ENCODE data around the gene NPEPL1.
A peak's percentile ranks its signal among the peaks of the same experiment; 100 is the strongest.

The NPEPL1 gene

DNA sequence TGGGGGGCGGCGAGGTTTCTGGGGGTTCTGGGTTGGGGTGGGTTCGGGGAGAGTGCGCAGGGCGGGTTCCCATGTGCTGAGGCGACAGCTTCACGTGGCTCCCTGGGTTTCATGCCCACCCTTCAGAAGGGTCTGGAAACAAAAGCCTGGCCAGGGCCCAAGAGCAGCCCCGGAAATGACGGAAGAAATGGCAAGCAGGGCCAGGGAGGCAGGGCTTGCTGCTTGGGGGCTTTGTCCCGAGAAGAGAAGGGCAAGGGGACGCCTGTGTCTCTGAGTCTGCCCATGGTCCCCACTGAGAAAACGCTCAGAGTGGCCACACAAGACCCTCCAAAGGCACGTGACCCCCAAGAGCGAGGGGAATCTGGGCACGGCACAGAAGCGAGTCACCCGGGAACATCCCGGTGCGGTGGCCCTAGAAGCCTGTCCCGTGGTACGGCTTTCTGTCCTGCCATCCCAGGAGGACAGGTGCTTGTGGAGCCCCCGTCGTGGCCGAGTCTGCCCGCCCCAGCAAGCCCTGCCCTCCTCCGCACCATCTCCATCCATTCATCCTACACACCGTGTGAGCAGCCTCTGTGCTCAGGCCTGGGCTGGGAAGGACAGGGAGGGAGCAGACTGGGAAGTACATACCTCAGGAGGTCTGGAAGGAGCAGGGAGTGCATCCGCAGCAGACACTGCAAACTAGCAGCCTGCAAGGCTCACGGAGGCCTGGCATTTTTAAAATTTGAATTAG, 9.0 kb downstream of the NPEPL1 start:
- DNase-seq = no peak

GRCh38 chr20:58702161-58702510, 9.5 kb downstream of the NPEPL1 start:
- peak in 1 of 2 experiments; percentile 7 for DNase-seq

DNA sequence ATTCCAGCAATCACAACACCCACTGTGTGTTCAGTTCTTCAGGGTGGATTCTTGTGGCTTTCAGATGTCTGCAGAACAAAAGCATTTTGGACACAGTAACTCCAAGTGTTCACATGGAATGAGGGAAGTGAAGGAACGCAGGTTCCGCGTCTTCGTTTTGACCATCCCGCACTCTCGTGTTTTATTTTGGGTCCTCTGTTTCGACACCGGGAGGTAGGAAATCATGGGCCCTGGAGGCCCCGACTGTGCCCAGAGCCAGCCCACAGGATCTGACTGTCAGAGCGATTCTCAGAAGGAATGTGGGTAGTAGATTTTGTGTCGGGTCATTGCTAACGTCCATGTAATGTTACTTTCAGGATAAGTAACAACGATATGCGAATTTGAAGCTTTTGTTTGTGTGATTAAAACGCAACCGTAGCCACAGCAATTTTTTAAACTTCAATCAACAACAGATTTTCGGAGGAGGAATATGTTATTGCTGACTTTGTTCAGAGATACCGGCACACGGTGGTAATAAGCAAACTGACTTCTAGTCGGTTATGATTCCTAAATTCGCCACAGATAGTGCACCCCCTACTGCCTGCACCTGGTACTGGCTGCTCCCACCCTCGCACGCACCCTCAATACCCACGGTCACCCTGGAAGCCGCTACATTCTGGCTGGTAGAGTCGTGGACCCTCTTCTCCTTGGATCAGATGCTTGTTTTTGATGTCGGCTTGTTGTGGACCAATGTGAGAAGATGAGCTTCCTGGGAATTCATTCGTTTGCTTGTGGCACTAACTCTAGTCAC, 10.5 kb downstream of the NPEPL1 start:
- DNase-seq = peak in 1 of 2 experiments; percentile 35

GRCh38 chr20:58703765-58704371, 11.3 kb downstream of the NPEPL1 start:
- DNase-seq = no peak

DNA sequence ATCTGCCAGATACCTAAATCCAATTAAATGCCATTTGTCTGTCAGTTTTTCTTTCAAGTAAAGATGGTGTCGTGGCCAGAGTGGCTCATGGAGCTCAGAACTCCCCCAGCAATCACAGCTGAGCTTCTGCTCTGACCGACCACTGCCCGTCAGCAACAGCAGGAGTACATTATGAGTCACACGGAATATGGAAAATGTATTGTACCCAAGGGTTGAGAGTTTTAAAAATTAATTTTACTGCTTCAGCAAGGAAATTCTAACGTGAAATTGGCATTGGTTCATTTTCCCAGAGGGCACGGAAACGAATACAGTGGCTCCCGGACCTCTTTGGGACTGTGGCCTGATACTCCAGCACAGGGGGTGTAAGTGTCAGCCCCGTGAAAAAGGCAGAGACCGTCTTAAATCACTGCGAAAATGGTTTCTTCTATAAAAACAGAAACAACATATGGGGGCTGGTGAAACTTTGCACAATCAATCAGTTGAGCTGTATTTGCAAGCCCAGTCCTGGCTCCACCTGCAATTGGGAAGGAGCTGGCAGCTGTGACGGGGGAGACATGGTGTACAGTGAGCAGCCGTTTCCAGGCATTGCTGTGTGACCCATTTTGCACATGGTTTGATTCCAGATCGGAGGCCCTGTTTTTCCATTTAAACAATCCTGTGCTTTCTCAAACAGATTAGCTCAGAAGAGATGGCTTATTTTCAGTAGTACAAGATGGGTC, 12.8 kb downstream of the NPEPL1 start:
- DNase-seq = peak in 1 of 2 experiments; percentile 10

- DNase-seq = peak; percentile 7 to 11
Observed at GRCh38 chr20:58706150-58706892, 13.7 kb downstream of the NPEPL1 start.

- peak in 1 of 2 experiments; percentile 12 for DNase-seq
Observed at GRCh38 chr20:58706975-58707681, 14.5 kb downstream of the NPEPL1 start.

DNA sequence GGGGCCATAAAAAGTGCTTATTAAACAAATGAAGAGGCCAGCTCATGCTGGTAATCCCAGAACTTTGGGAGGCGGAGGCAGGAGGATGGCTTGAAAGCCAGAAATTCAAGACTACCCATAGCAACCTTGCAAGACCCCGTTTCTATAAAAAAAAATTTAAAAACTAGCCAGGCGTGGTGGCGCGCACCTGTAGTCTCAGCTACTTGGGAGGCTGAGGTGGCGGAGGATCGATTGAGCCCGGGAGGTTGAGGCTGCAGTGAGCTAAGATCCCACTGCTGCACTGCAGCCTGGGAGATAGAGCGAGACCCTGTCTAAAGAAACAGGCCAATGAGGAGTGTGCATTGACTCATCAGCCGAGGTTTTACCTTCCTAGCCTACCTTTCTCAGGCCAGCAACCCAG, 15.2 kb downstream of the NPEPL1 start:
- DNase-seq = peak in 1 of 2 experiments; percentile 5

GRCh38 chr20:58708246-58708931, 15.8 kb downstream of the NPEPL1 start:
- DNase-seq = peak; percentile 6 to 10

- DNase-seq = peak; percentile 10 to 12
Observed at GRCh38 chr20:58709013-58709702, 16.6 kb downstream of the NPEPL1 start.

- peak in 1 of 2 experiments; percentile 13 for DNase-seq
Observed at GRCh38 chr20:58709703-58710039, 17.1 kb downstream of the NPEPL1 start.

- DNase-seq = peak; percentile 7 to 11
Observed at GRCh38 chr20:58710481-58711265, 18.1 kb downstream of the NPEPL1 start.

DNA sequence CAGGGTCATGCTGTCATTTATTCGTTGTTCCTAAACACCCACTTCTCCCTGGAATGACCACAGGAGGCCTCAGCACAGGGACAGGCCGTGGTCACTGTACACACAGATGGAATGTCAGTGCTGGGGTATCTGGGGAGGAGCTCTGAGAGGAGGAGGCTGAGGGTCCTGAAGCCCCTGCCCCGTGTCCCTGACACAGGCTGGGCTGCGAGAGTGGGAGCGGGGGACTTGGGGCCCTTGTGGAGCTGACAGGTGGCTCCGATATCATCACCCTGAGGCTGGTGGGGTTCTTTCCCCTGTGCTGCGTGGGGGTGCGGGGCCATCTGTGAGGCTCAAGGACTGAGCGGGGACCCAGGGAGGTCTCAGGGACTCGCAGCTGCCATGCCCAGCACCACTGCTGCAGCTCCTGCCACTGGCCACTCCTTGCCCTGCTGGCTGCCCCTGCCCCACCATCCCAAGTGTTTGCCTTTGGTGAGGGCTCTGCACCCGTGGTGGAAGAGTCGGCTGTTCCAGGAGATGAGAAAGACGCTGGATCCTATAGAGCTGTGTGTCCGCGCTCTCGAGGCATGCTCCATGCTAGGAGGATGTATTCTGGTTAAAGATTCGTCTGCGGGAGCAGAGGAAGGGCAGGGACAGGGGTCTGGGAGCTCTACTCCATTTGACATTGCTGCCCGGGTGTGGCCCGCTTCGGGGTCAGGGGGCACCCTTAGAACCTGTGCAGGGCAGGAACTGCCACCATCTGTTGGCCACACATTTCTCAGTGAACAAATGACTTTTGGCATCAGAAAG, 18.9 kb downstream of the NPEPL1 start:
- peak; percentile 9 to 13 for DNase-seq

DNA sequence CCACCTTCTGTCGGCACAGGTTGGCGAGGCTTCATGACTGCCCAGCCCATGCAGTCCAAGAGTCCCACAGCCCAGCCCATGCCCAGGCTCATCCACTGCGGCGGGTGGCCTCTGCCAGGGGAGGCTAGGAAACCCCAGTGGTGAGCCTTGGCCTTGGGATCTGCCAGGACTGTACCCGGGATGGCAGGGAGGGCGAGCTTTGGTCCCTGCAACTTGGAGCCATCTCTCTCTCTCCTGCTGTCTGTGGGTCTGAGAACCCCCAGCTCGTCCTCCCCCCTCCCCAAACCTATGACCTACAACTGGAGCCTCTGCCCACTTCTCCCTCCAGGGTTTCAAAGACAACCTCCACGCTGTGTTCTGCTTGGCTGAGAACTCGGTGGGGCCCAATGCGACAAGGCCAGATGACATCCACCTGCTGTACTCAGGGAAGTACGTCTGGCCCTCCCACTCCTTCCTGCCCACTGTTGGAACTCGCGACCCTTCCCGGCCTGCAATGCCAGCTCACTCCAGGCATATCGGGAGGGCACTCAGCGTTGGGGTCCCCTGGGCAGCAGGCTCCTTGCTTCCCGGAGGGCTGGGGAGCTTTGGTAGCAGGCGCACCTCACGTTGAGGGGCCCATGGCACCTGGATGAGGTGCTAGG, 19.7 kb downstream of the NPEPL1 start:
- peak; percentile 10 to 15 for DNase-seq

DNA sequence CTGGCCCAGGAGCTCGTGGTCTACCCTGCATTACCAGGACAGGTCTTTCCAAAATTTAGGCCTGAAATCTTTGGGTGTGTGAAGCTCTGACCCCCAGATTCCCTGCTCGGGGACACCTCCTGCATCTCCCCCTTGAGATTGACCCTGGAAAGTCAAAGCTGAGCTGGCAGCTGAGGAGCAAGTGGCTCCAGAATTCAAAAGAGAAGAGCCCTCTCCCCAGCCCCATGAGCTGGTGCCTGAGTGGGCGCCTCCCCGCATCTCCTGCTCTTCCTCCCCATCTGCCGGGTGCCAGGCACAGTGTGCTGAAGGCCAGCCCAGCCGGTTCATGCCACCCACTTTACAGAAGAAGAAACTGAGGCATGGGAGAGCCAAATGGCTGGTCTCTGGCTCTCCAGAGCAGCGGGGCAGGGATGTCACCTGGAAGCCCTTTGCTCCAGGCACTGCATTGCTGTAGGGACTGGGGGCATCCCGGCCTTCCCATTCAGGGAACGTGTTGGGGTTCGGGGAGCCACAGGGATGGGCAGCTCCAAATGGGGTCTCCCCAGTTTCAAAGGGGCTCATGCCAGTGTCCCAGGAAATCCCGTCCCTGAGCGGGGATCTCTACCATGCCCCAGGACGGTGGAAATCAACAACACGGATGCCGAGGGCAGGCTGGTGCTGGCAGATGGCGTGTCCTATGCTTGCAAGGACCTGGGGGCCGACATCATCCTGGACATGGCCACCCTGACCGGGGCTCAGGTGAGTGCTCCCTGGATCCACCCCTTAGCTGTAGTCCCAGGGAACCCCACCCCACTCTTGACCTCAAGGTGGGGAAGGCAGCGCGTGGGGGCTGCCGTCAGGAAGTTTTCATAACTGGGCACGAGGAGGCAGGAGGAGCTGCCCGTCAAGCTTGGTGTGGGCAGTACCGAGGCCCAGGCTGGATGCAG, 20.5 kb downstream of the NPEPL1 start:
- DNase-seq = peak; percentile 6 to 10

- peak; percentile 11 for DNase-seq
Observed at GRCh38 chr20:58713801-58714339, 21.3 kb downstream of the NPEPL1 start.

Measured in activated T-cell treated with anti-CD3 and anti-CD28 coated beads, Interleukin-2, amount 50 U/mL, for 48 hours (primary cell).